Stimulated activated CD4-positive, alpha-beta T cell treated with anti-CD3 and anti-CD28 coated beads, Interleukin-15, amount 100 ng/mL, for 48 hours (primary cell): ENCODE measurements around the gene DNAJC11.

ENCODE experiments used
- DNase-seq, 2 donors: peaks; one replicate each; pipeline ENCODE4 v3.0.0-alpha.2; 2020; ENCODE audit warnings: low read depth in 2 of 2

DNAJC11 gene

DNA sequence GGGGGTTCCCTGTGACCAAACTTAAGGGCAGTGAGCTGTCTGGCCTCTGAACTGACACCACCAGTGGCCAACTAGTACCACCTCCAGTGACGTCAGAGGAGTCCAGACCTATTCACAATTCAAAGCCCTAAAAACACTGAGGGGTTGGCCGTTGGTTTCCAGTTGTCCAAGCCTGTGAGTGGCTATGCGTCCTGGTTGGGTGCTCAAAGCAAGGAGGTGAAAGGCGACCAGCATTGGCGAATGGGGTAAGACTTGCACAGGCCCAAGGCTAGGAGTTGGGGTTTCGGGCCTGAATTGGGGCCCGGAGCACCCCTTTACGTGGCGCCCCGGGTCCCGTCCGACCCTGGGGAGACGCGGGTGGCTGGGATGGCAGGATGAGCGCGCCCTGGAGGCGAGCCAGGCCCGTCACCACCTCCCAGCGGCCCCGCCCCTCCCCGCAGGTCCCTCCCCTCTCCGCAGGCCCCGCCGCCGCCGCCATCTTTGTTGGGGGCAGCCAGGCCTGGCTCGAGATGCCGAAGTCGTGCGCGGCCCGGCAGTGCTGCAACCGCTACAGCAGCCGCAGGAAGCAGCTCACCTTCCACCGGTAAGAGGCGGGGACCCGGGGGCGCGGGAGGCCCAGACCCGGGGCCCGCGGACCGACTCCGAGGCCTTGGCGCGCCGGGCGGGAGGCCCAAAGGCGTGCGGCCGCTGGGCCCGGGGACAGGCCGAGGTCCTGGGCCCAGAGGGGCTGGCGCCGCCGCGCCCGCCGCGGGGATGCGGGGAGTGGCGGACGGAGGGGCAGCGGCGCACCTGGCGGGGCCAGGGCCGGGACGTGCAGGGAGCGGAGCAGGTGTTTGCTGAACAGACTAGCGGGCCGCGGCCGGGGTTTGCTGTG lies 76.7 kb downstream of the DNAJC11 start, which contains the start of gene THAP3:
Gene THAP3, plus strand, starts transcription at position 159 of the 874 bp plus-strand sequence. Its CDS starts 351 bp downstream, at position 510.
- DNase-seq: peak; percentile 77 to 85

DNA sequence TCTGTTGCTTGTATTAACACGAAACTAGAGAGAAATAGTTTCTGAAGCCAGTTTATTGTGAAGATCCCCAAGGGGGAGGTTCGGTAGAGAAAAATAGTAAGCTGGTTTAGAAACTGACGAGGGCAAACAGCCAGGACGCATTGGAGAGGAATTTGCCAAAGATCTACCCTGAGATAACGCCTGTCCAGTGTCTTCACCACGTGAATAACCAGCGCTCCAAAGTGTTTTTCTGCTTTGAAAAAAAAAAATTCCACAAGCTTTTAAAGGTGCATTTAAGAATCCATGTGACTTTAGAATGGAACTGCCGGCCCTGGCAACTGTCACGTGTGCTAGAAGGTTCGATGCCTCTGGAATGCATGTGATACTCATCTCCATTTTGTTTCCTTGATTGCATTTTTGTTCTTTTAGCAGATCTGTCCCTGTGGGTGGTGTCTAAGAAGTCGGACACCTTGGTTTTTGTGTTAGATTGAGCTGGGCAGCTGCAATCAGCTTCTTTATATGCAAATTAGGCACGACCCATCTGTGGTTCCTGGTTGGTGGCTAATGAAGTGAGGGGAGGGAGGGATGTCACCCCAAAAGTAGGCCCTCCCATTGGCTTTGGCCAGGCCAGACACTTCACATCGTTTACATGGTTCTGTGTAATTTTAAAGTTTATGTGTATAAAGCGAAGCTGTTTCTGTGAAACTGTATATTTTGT lies 78.2 kb downstream of the DNAJC11 start:
- DNase-seq: no peak

DNA sequence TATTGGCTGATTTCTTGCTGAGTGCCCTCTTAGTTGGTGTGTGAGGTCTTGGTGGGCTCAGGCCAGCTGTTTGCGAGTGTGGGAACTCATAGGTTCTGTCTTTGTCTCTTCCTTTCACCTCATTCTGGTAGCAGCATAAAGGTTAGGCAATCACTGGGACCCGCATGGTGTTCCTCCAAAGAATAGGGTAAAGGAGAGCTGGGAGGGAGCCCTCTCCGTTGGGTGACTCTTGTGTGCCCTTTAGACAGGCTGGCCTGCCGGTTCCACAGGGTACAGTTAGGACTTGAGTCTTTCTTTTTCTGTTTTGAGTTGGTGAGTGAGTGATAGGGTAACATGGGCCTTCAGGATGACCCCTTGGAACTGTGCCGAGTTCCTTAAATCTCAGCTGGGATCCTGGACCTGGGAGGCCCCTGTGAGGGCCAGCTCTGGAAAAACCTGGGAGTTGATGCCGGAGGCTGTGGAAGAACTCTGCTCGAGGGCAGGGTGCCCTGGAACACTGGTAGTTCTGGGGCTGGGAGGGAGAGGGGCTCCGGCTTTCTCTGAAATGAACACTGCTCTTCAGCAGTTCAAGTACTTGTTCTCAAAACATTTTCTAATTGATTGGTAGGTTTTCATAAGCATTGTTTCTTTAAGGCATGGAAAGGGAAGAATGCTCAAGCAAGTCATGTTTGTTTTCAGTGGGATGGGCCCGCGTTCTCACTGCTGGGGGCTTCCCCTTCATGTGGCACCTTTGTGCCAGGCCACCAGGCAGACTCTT lies 79.0 kb downstream of the DNAJC11 start:
- no peak for DNase-seq

DNA sequence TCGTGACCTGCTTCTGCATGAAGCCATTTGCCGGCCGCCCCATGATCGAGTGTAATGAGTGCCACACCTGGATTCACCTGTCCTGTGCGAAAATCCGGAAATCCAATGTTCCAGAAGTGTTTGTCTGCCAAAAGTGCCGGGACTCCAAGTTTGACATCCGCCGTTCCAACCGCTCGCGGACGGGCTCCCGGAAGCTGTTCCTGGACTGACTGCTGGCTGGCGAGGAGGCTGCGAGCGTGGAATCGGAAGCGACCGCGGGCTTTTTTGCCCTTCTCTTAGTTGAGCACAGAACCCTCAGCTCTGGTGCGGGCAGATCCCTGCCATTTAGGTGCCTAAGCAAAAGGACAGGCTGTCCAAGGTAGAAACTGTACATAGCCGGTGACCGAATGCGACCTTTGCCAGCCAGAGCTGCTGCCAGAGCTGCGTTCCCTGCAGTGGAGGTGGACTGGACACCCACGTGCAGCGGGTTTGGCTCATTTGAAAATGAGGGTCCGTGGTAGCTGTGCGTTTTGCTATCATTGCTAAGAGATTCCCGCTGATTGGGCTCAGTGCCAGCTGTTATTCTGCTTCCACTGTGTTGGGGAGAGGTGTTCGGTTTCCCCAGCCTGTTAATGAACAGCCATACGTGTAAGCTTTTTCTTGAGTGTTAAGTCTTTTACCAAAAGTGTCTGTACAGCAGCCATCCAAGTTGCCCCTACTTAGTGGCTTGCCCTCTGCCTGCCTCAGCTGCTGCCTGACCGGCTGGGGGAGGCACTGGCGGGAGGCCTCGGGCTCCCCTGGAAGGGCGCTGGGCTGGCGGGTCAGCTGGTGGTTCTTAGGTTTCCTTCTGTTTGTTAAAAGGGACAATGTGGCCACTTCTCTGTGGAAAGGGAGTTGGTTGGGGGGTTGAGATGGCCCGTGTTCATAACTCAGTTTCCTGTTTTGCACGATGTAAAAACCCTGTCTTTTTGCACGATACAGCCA lies 79.9 kb downstream of the DNAJC11 start:
- no peak for DNase-seq

DNA sequence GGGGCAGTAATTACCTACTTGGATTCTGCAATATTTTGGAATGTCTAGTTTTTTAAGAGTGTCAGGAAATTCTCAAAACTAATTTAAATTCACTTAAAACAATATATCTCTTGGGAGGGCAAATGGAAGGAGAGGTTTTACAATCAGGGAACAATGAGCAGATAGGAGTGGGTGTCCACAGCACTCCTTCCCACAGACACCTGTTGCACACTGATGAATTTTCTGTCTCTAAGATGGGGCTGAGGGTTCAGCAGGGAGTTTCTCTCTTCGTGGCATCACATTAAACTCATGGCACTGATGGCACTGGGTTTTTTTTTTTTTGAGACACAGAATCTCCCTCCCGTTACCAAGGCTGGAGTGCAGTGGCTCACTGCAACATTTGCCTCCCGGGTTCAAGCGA lies 82.6 kb downstream of the DNAJC11 start:
- no peak for DNase-seq

DNA sequence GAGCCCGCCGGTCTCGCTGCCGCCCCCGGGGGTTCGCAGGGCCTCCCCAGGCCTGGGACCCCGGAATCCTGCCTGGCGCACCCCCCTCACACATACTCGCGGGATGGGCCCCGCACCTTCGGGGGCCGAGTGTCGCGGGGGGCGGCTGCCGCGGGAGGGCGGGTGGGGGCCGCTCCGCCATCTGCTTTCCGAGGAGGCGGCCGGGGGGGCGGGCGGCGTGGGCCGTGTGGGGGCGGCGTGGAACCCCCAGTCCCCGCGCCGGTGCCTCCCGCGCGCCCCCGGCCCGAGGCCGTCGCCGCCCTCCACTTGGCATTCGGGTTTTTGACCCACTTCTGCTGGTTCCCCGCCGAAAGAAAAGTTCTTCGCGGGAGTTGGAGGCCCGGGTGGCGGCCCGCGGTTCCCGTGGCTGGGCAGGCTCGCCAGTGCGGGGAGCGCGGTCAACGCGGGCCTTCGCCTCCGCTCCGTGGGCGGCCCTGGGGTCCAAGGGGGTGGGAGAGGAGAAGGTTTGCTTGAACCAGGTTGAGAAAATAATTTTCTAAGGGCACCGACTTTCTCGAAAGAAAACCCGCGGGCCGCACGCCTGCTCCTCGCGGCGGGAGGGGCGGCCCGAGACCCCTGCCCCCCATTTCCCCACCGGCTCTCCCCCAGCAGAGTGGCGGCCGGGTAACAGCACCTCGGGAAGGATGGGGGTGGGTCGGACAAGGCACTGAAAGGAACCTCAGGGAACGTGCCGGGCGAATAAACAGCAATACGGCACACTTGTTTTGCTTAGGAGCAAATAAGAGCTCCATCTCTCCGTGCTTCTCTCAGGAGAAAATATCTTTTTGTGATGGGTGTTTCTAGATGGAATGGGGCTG lies 86.5 kb downstream of the DNAJC11 start:
- DNase-seq: no peak

DNA sequence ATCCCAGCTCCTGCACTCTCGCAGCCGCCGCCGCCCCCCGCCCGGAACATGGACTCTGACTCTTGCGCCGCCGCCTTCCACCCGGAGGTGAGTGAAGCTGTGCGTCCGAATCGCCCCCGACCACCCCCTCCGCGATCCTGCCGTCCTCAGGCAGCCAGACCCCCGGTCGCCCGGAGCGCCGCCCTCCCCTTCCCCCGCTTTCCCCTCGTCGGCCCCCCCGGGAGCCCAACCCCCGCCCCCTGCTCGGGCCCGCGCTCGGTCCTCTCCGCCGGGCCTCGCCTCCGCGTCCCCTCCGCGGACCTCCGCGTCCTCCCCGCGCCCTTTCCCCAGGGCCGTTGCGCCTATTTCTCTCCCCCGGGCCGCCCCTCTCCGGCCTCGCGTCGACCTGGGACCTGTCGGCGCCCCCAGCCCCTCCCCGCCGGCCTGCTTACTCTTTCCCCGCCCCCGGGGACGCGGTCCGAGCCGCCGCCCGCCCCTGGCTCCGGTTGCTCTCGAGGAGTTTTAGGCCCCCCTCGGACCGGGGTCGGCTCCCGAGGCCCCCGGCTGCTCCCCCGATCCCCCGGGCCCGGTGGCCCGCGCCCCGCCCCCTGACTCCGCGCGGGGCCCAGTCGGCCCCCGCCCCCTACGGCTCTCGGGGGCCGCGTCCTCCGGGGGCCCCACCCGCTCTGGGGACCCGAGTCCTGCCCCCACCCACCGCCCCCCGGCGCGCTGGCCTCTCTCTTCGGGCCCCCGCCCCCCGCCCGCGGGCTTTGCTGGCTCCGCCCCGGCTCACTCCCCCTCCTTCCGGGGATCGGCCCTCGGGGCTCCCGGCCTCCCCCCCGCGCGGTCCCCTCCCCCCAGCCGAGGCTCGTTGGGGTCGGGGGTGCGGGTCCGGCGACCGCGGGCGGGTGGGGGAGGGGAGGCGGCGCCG lies 87.3 kb downstream of the DNAJC11 start:
- DNase-seq: peak; percentile 25 to 44

DNA sequence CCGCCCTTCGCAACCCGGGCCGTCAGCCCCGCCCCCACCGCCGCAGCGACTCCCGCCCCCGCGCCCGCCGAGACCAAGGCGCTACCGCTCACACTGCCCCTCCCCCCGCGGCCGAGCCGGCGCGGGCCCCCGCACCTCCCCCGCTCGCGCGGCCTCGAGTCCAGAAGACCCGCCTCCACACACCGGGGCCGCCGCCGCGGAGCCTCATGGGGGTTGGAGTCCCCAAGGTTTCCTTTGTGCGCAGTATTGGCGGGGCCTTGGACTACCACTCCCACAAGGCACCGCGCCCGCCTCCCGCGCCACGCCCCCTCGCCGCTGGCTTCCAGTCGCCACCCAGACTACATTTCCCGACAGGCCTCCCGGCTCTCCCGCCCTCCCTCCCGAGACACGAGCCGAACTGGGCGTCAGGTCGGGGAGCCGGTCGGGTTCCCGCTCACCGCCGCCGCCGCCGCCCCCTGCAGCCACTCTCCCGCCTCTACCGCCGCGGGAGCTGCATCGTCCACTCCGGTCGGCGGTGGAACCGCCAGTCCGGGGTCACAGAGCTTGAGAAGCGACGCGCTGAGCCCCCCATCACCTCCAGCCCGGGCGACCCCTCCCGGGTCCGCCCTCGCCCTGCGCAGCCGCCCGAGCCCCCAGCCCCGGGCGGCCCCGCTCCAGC lies 88.1 kb downstream of the DNAJC11 start, which contains the start of gene PHF13:
Gene PHF13, plus strand, starts transcription at position 371 of the 658 bp plus-strand sequence. CDS start 336 bp downstream, outside the sequence.
- peak; percentile 99 to 100 for DNase-seq

DNA sequence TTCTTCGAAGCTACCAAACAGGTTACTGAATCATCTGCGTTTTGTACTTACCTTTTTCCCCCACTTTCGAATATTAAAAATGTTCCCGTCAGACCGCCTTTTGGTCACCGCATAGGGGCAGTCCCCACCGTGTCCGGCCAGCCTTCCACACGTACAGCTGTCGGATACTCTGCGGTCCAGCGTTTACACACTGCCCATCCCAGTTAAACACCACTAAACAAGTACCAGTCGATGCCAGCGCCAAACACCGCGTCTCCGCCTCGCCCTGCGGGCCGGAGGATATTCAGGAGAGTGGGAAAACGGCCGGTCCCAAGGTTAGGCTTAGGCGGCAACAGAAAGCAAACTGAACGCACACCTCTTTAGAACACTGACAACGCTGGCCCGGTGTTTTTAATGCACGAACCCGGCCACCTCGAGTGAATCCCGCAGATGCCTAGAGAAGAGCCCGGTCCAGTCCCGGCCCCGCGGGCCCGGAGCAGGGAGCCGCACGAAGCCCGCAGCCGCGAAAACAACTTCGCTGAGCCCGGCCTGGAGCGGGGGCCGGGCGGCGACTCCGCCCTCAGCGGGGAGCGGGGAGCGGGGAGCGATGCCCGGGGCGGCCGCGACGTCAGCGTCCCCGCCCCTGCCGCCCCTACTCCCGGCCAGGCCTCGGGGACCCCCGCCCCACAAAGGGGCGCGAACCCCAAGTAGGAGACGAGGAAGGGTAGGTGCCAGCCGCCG lies 88.8 kb downstream of the DNAJC11 start:
- no peak for DNase-seq

DNA sequence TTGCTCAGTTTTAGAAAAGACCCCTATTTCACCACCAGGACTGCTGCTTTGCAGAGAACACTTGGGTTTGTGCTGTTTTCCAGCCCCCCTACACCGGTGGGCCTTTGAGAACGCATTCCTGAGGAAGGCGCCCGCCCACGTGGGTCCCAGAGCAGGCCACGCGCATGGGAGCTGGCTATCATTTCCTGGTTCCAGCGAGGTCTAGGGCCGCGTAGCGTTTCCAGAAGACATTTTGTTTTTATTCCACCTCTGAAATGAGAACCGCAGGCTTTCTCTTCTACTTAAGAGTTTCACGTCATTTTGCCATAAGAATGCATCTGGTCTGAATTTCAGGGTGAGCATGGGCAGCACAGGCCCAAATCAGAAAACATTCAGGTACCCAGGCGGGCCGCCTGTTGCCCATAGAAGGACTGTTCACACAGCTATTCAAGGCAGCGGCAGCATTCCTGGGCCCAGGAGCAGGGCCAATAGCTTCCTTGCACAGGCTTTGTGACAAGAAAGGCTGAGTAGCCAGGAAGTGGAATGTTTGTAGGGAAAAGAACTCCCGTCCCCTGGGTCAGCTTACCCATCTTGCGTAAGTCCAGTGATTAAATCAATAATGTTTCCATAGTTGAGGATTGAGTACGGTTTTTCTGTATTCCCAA lies 97.6 kb downstream of the DNAJC11 start:
- DNase-seq: no peak

DNA sequence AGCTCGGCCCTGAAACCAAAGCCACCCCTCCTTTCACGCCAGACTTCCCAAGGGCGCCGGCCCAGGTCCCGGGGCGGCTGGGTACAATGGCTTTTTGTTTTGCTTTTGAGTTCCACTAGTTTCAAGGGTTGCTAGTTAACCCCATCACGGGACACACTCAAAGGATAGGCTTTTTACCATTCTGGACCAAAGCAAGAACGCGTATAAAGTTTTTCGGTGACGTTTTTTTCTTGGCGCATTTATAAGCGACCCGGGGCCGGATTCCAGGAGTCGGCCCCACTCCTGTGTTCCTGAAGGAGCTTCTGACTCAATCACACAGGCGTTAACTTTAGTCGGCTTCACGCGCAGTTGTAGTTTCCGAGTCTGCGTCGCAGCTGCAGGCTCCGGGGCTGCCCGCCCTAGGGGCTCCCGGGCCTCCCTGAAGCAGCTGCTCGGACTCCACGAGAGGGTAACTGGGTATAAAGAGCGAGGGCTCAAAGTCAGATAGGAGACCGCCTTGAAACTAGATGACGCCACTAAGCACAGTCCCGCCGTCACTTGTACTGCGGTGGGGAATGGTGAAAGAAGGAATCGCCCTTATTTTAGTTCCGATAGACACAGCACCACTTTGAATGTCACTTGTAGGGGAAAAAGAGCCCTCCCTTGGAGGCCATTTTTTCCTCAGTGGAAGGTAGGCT lies 98.2 kb downstream of the DNAJC11 start:
- peak in 1 of 2 donors; percentile 51 for DNase-seq

DNA sequence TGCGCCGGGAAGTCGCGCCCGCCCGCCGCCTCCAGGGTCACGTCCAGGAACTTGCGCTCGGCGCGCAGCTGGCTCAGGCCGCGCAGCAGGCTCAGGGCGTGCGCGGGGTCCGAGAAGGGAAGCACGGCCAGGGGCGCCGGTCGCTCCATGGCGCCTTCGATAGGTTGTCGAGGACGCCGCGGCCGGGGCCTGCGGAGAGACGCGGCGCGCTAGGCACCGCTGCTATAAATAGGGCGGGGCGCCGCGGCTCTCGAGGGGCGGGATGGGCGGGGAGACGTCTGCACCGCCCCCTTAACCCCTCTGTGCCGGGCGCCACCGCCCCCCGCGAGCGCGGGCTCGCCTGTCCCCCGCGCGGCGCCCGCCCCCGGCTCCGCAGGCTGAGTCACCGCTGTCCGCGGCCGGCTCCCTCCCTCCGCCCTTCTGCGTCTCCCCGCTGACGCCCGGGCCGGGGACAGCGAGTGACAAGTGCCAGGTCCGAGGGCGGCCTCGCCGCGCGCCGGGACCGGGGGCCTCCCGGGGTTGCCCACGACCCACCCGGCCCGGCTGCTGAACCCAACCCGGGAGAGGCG lies 98.9 kb downstream of the DNAJC11 start, which contains the start of gene KLHL21:
Gene KLHL21, minus strand, starts transcription at position 201 of the 569 bp plus-strand sequence. Its CDS starts 52 bp downstream, at position 149.
- DNase-seq: peak; percentile 78 to 82

DNA sequence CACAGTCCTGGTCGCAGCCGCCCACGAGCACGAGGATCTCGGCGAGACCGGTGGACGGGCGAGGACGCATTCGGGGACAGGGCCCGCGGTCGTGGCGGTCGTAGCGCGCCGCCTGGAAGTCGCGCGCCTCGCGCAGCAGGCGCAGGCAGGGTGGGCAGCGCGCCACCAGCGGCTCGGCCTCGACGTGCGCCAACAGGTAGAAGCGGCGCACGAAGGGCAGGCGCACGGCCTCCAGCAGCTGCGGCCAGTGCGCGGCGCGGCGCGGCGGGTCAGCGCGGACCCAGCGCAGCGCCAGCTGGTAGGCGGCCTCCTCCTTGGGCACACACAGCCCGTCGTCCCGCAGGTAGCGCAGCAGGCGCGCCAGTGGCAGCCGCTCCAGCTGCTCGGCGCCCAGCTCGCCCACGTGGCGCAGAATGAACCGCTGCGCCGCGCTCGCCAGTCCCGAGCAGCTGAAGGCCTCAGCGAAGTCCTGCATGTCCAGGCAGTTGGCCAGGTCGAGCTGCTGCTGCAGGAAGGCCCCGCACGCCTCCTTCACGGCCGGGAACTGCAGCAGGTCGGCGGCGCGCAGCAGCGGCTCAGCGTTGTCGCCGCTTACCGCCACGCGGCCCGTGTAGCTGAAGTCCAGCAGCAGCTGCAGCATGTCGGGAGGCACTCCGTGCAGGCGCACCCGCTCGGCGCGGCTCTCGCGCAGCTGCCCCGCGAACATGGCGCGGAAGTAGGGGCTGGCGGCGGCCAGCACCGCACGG lies 99.5 kb downstream of the DNAJC11 start:
- DNase-seq: no peak

DNA sequence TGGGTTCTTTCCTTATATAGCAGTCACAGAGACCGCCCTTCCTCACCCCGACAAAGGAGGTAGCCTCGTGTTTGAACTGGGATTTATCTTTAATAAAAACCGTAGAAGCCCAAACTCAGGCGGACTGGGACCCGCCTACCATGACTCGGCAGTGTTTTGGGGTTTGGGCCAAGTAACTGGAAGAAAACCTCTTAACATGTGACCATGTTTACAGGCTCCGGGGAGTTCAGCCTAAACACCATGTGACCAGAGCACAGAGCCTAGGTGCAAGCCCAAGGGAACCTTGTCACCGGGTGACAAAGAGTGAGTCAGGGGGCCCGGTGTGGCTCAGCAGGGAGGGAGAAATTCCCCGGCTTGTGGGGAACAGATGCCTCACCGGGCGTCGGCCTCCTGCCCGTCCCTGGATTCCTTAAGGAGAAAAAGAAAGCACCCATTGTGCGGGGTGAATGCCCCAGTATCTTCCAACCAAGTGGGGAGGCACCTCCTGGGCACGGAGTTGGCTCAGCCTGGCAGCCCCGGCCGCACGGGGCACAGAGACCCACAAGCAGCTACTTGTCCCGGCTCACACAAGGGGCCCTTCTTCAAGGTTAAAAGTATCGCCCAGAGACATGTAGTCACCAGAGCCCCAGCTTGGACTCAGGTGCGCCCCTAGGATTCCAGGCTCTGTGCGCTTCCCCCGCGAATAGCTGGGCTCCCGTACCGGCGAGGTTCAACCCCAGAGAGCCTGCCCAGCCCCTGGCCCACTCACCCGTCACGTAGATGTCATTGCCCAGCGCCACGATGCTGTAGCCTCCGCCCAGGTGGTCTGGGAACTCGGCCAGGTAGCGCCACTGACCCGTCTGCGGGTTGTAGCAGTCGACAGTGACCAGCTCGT lies 100.3 kb downstream of the DNAJC11 start:
- peak; percentile 83 to 84 for DNase-seq
